IMR-90 (cell line): ENCODE results near the gene BTBD17. TPM values are rescaled to one million over a fixed set of nuclear protein-coding genes. Genes with fewer than 3 reads are reported as not detected.

ENCODE experiments used
- ATAC-seq: fragments of 200-7000 bp; cut with Tn5 transposase; 2 replicates; pipeline ENCODE4 v1.9.1; 2020; ENCODE audit warnings: low read depth, mild to moderate bottlenecking, moderate library complexity
- BruUV-seq: library from RNA; stranded (reverse); fragments of 400-500 nt; replicated peaks from 2 replicates; lab custom pipeline; 2021; lab: Mats Ljungman, UMichigan
- CTCF ChIA-PET: fragments of 300-600 bp; formaldehyde crosslinking; extraction: SDS; loops from one replicate; lab custom pipeline; 2021; ENCODE audit warnings: antibody characterized with exemption; lab: Yijun Ruan, JAX
- POLR2A ChIA-PET: fragments of 300-600 bp; sonication (Branson Sonifier 250); formaldehyde crosslinking; loops from one replicate; lab custom pipeline; 2022; ENCODE audit warnings: antibody characterized with exemption; ENCODE audit not compliant: unreplicated experiment; lab: Charles Lee
- DNase-seq: peaks from one replicate; pipeline ENCODE4 v3.0.0; 2013
- H2AFZ ChIP-seq: replicated peaks from 2 replicates; pipeline ENCODE3; 2013; ENCODE audit warnings: low read length, mild to moderate bottlenecking; ENCODE audit not compliant: poor library complexity
- H2AK5ac ChIP-seq: 2 replicates; pipeline ENCODE4 v1.6.1; 2013; ENCODE audit warnings: low read depth, low read length, inconsistent platforms
- H2AK9ac ChIP-seq: replicated peaks from 2 replicates; pipeline ENCODE3; 2013; ENCODE audit warnings: mild to moderate bottlenecking, low read depth, low read length, moderate library complexity; ENCODE audit not compliant: poor library complexity
- H2BK120ac ChIP-seq: 2 replicates; pipeline ENCODE4 v1.6.1; 2013; ENCODE audit warnings: low read depth, low read length, inconsistent platforms
- H2BK15ac ChIP-seq: 3 replicates; pipeline ENCODE4 v1.6.1; 2013; ENCODE audit warnings: low read depth, low read length, inconsistent platforms
- H2BK20ac ChIP-seq: 2 replicates; pipeline ENCODE4 v1.6.1; 2013; ENCODE audit warnings: low read depth, mild to moderate bottlenecking, inconsistent platforms, low read length, moderate library complexity
- H2BK5ac ChIP-seq: 2 replicates; pipeline ENCODE4 v1.6.1; 2013; ENCODE audit warnings: mild to moderate bottlenecking, low read depth, low read length, inconsistent platforms; ENCODE audit not compliant: poor library complexity, severe bottlenecking
- H3K14ac ChIP-seq: replicated peaks from 2 replicates; pipeline ENCODE4 v1.6.1; 2013; ENCODE audit warnings: low read depth, low read length, inconsistent platforms
- H3K18ac ChIP-seq: 2 replicates; pipeline ENCODE4 v1.6.1; 2013; ENCODE audit warnings: low read depth, low read length, control low read depth
- H3K23ac ChIP-seq: 2 replicates; pipeline ENCODE4 v1.6.1; 2013; ENCODE audit warnings: low read depth, low read length, inconsistent platforms
- H3K27ac ChIP-seq: 2 replicates; pipeline ENCODE4 v1.5.1; 2013; ENCODE audit warnings: mild to moderate bottlenecking, control low read depth, low read length; ENCODE audit not compliant: insufficient read depth
- H3K27me3 ChIP-seq: 2 replicates; pipeline ENCODE4 v1.6.1; 2013; ENCODE audit warnings: low read length; ENCODE audit not compliant: control insufficient read depth, insufficient read depth
- H3K36me3 ChIP-seq: 2 replicates; pipeline ENCODE4 v1.6.1; 2013; ENCODE audit warnings: low read length, mixed read lengths; ENCODE audit not compliant: control insufficient read depth, insufficient read depth
- H3K4ac ChIP-seq: 2 replicates; pipeline ENCODE4 v1.6.1; 2013; ENCODE audit warnings: low read depth, low read length, inconsistent platforms
- H3K4me1 ChIP-seq: 2 replicates; pipeline ENCODE4 v1.6.1; 2013; ENCODE audit warnings: low read length, mixed read lengths; ENCODE audit not compliant: control insufficient read depth, insufficient read depth
- H3K4me2 ChIP-seq: 2 replicates; pipeline ENCODE4 v1.6.1; 2013; ENCODE audit warnings: low read depth, mild to moderate bottlenecking, control low read depth, low read length, moderate library complexity
- H3K4me3 ChIP-seq: 2 replicates; pipeline ENCODE4 v1.5.1; 2013; ENCODE audit warnings: low read depth, mild to moderate bottlenecking, control low read depth, low read length, moderate library complexity; ENCODE audit not compliant: insufficient read depth
- H3K56ac ChIP-seq: 2 replicates; pipeline ENCODE4 v1.6.1; 2013; ENCODE audit warnings: low read length, inconsistent platforms; ENCODE audit not compliant: insufficient read depth; ENCODE audit errors: extremely low read depth
- H3K79me1 ChIP-seq, 2 experiments: 2 replicates each; pipeline ENCODE4 v1.6.1; 2013; ENCODE audit warnings: low read length in 2 of 2, inconsistent platforms in 1 of 2, low read depth in 1 of 2
- H3K9ac ChIP-seq: 2 replicates; pipeline ENCODE4 v1.6.1; 2013; ENCODE audit warnings: low read depth, low read length, control low read depth
- H3K9me1 ChIP-seq: 2 replicates; pipeline ENCODE4 v1.6.1; 2013; ENCODE audit warnings: low read length, inconsistent platforms; ENCODE audit not compliant: insufficient read depth
- H3K9me3 ChIP-seq: 2 replicates; pipeline ENCODE4 v1.6.1; 2013; ENCODE audit warnings: low read length; ENCODE audit not compliant: control insufficient read depth, insufficient read depth
- H4K20me1 ChIP-seq: 2 replicates; pipeline ENCODE4 v1.6.1; 2013; ENCODE audit warnings: low read length, inconsistent platforms; ENCODE audit not compliant: insufficient read depth
- H4K5ac ChIP-seq: 2 replicates; pipeline ENCODE4 v1.6.1; 2013; ENCODE audit warnings: mild to moderate bottlenecking, low read depth, low read length, control low read depth
- H4K8ac ChIP-seq, 2 experiments: 2 replicates each; pipeline ENCODE4 v1.6.1; 2013; ENCODE audit warnings: low read depth in 2 of 2, low read length in 2 of 2, control low read depth in 1 of 2, inconsistent platforms in 1 of 2
- H4K91ac ChIP-seq: 2 replicates; pipeline ENCODE4 v1.6.1; 2013; ENCODE audit warnings: low read depth, low read length, inconsistent platforms; ENCODE audit not compliant: insufficient read depth
- BHLHE40 ChIP-seq: fragments of 150-350 bp; IDR thresholded peaks from 2 replicates; pipeline ENCODE4 v1.6.1; 2016; ENCODE audit warnings: mild to moderate bottlenecking, low read depth, low read length
- CEBPB ChIP-seq: IDR thresholded peaks from 2 replicates; pipeline ENCODE4 v1.6.1; 2012; ENCODE audit warnings: low read depth, low read length, improper control_type of control experiment
- FOS ChIP-seq: fragments of 150-350 bp; IDR thresholded peaks from 2 replicates; pipeline ENCODE4 v1.6.1; 2016; ENCODE audit warnings: low read depth, low read length
- MAZ ChIP-seq: IDR thresholded peaks from 2 replicates; pipeline ENCODE4 v1.6.1; 2012; ENCODE audit warnings: low read depth, mild to moderate bottlenecking, low read length, improper control_type of control experiment, moderate library complexity, borderline replicate concordance
- MXI1 ChIP-seq: IDR thresholded peaks from 2 replicates; pipeline ENCODE4 v1.6.1; 2012; ENCODE audit warnings: low read depth, mild to moderate bottlenecking, low read length, moderate library complexity, borderline replicate concordance
- RFX5 ChIP-seq: IDR thresholded peaks from 2 replicates; pipeline ENCODE4 v1.8.0; 2012; ENCODE audit warnings: low read depth, mild to moderate bottlenecking, low read length, moderate library complexity
- WGBS, 2 experiments: methylation state at CpG; one replicate each; pipeline versions ENCODE4 v1.1.5 to v1.1.7; 2013; ENCODE audit warnings: missing lambda C conversion rate in 2 of 2; ENCODE audit not compliant: insufficient read length in 1 of 2; ENCODE audit errors: extremely low coverage in 2 of 2; 5-methylcytosine and 5-hydroxymethylcytosine counted together
- dilution Hi-C: fragments of 300-500 bp; cut with HindIII; formaldehyde crosslinking; loops from one replicate; pipeline ENCODE4 v1.14.3; 2018; ENCODE audit warnings: low sequenced_read_pairs; ENCODE audit not compliant: unreplicated experiment
- in situ Hi-C: fragments of 300-500 bp; cut with MboI; formaldehyde crosslinking; loops from 3 replicates; pipeline ENCODE4 v1.14.3; 2019; ENCODE audit warnings: low sequenced_read_pairs, inconsistent platforms, mixed read lengths
- intact Hi-C: fragments of 100-400 bp; cut with micrococcal nuclease; formaldehyde crosslinking; loops from 2 replicates; pipeline ENCODE4 v1.10.0; 2022
- polyA plus RNA-seq, 3 experiments: library from polyadenylated mRNA; depleted of rRNA; stranded (reverse); fragments of >200 nt; gene quantifications; 2 replicates each; pipeline ENCODE4 v1.2.3, GENCODE V29; 2012; ENCODE audit warnings: low replicate concordance in 1 of 3
- total RNA-seq: library from RNA; depleted of rRNA; stranded (reverse); fragments of >200 nt; gene quantifications from 2 replicates; pipeline ENCODE4 v1.2.3, GENCODE V29; 2012

BTBD17 gene
- total and polyA plus RNA-seq, 2 of the 4 experiments (the other 2 are of a cell fraction): not detected

DNA sequence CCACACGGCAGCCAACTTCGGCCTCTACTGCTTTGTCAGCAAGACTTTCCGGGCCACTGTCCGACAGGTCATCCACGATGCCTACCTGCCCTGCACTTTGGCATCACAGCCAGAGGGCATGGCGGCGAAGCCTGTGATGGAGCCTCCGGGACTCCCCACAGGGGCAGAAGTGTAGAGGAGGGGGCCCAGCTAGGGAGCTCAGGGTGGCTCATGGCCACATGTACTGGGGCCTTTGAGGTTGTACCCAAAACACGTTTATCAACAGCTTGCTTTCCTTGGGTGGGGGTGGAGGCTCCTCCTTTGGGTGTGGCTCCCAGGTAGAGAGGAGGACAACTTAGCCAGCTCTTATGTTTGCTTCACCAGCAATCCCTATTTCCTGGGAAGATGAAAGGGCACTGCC lies 10.8 kb upstream of the BTBD17 start:
- no peaks in the 10 kb centered on the region for H3K36me3 ChIP-seq
- ChIA-PET CTCF (no interaction called here), POLR2A (no interaction called here)
- TF ChIP-seq RFX5 (no peak), MXI1 (no peak), MAZ (no peak), CEBPB (no peak), FOS (no peak), BHLHE40 (no peak)
- H3K9me1 ChIP-seq: no peaks in the 10 kb centered on the region
- H3K4me3 ChIP-seq: no peak overlapping the region
- H2BK15ac ChIP-seq: no peak overlapping the region
- 60% methylated on average over 1 of the region's 9 CpGs; no CpG with 5 or more reads in 1 of the 2 experiments for WGBS, 2 experiments
- H3K9ac ChIP-seq: no peak overlapping the region
- H2BK120ac ChIP-seq: no peak overlapping the region
- no peak overlapping the region for H2AK9ac ChIP-seq
- no peaks in the 10 kb centered on the region for H3K27me3 ChIP-seq
- no peak overlapping the region for H3K4ac ChIP-seq
- H3K9me3 ChIP-seq: no peaks in the 10 kb centered on the region
- no peak overlapping the region for H4K8ac ChIP-seq
- no peak overlapping the region for H3K56ac ChIP-seq
- no peak overlapping the region for H3K27ac ChIP-seq
- no TSS peak for BruUV-seq
- H3K14ac ChIP-seq: no peak overlapping the region
- no peaks in the 10 kb centered on the region for H3K79me1 ChIP-seq
- H2AK5ac ChIP-seq: no peak overlapping the region
- H3K23ac ChIP-seq: no peak overlapping the region
- no peak overlapping the region for H3K4me2 ChIP-seq
- in situ Hi-C loops (no loop called here), intact Hi-C loops (loop anchor here (10.0 kb wide), 1 partner anchor 492 kb away; no protein-coding TSS in a partner anchor), dilution Hi-C loops (no loop called here)
- no peak for ATAC-seq
- H4K5ac ChIP-seq: no peak overlapping the region
- no peak overlapping the region for H4K91ac ChIP-seq
- H4K20me1 ChIP-seq: no peaks in the 10 kb centered on the region
- no peak overlapping the region for H3K18ac ChIP-seq
- no peaks in the 10 kb centered on the region for H3K4me1 ChIP-seq
- H2AFZ ChIP-seq: no peak overlapping the region
- no peak overlapping the region for H2BK5ac ChIP-seq
- no peak for DNase-seq
- H2BK20ac ChIP-seq: no peak overlapping the region
